ENCODE results near the gene ZBED3.
"Not testable (repeated sequence)": the region's sequence is repeated elsewhere in the genome, so short reads cannot be mapped to it uniquely, and the experiment has no call there.

Gene ZBED3

GRCh38 chr5:77086689-77087483 lies at the start of gene ZBED3:
Gene ZBED3 (minus strand): TSS chr5:77087285. CDS start chr5:77077878, 9,407 bp downstream.
- peak; percentile 58 to 63 for DNase-seq

GRCh38 chr5:77133061-77133758 lies 46.1 kb upstream of the ZBED3 start:
- no peak for DNase-seq

GRCh38 chr5:77131361-77131760 lies 44.3 kb upstream of the ZBED3 start:
- no peak for DNase-seq

- peak; percentile 38 to 50 for DNase-seq
These were observed 42.4 kb upstream of the ZBED3 start for GRCh38 chr5:77129391-77129990.

GRCh38 chr5:77128411-77129061 lies 41.5 kb upstream of the ZBED3 start:
- DNase-seq = no peak

- DNase-seq = no peak
These were observed 36.0 kb upstream of the ZBED3 start for GRCh38 chr5:77123057-77123456.

- DNase-seq = no peak
These were observed 33.6 kb upstream of the ZBED3 start for GRCh38 chr5:77120706-77121105.

GRCh38 chr5:77120086-77120485 lies 33.0 kb upstream of the ZBED3 start:
- no peak for DNase-seq

GRCh38 chr5:77117161-77117560 lies 30.1 kb upstream of the ZBED3 start:
- DNase-seq = peak; percentile 6 to 26

- DNase-seq = not testable (repeated sequence)
These were observed 19.9 kb upstream of the ZBED3 start for GRCh38 chr5:77107035-77107434.

GRCh38 chr5:77104813-77105212 lies 17.7 kb upstream of the ZBED3 start:
- no peak for DNase-seq

- DNase-seq = no peak
These were observed 16.4 kb upstream of the ZBED3 start for GRCh38 chr5:77103457-77103856.

GRCh38 chr5:77102549-77102948 lies 15.5 kb upstream of the ZBED3 start:
- no peak for DNase-seq

- no peak for DNase-seq
These were observed 14.2 kb upstream of the ZBED3 start for GRCh38 chr5:77101298-77101697.

- no peak for DNase-seq
These were observed 8.1 kb upstream of the ZBED3 start for GRCh38 chr5:77095189-77095588.

GRCh38 chr5:77087484-77088261 lies 588 bp upstream of the ZBED3 start:
- DNase-seq = peak in 1 of 2 experiments; percentile 27

- DNase-seq = no peak
These were observed 757 bp downstream of the ZBED3 start for GRCh38 chr5:77086368-77086688.

GRCh38 chr5:77083088-77083487 lies 4.0 kb downstream of the ZBED3 start:
- no peak for DNase-seq

GRCh38 chr5:77082280-77082679 lies 4.8 kb downstream of the ZBED3 start:
- DNase-seq = no peak

- no peak for DNase-seq
These were observed 6.2 kb downstream of the ZBED3 start for GRCh38 chr5:77080905-77081304.

GRCh38 chr5:77080479-77080878 lies 6.6 kb downstream of the ZBED3 start:
- not testable (repeated sequence) for DNase-seq

- DNase-seq = no peak
These were observed 9.3 kb downstream of the ZBED3 start for GRCh38 chr5:77077829-77078176.

Data from AML-193 (cell line).